Common myeloid progenitor, CD34-positive (primary cell): ENCODE data around the gene WRAP73.

ENCODE experiments used
- CTCF ChIA-PET: fragments of 350-600 bp; sonication (Branson Sonifier 250); formaldehyde crosslinking; loops from one replicate; lab custom pipeline; 2021; ENCODE audit warnings: antibody characterized with exemption; lab: Charles Lee
- POLR2A ChIA-PET: fragments of 350-600 bp; sonication (Branson Sonifier 250); formaldehyde crosslinking; loops from one replicate; lab custom pipeline; 2021; ENCODE audit warnings: antibody characterized with exemption; lab: Charles Lee
- DNase-seq, 3 donors: peaks; one replicate each; pipeline versions ENCODE4 v3.0.0 to v3.0.0-alpha.2; 2013
- H3K27ac ChIP-seq, 2 experiments: 1 replicate in 1 of 2; 2 replicates in 1 of 2; pipeline ENCODE4 v1.7.0; 2013; ENCODE audit warnings: inconsistent platforms in 2 of 2, low read length in 2 of 2, mild to moderate bottlenecking in 2 of 2, low read depth in 1 of 2, moderate library complexity in 1 of 2; ENCODE audit not compliant: severe bottlenecking in 2 of 2, insufficient read depth in 1 of 2, poor library complexity in 1 of 2
- H3K27me3 ChIP-seq, 5 experiments: replicated peaks in 2 of 5; 1 replicate in 3 of 5; 2 replicates in 2 of 5; pipeline versions ENCODE4 v1.6.1 to v1.7.0; 2013; ENCODE audit warnings: low read length in 4 of 5, mild to moderate bottlenecking in 2 of 5, moderate library complexity in 2 of 5, inconsistent platforms in 1 of 5; ENCODE audit not compliant: insufficient read depth in 5 of 5, control insufficient read depth in 4 of 5
- H3K36me3 ChIP-seq, 4 experiments: 1 replicate in 2 of 4; 2 replicates in 2 of 4; pipeline versions ENCODE4 v1.6.1 to v1.7.0; 2013; ENCODE audit warnings: low read length in 3 of 4, control low read depth in 1 of 4, mild to moderate bottlenecking in 1 of 4; ENCODE audit not compliant: control insufficient read depth in 4 of 4, insufficient read depth in 4 of 4
- H3K4me1 ChIP-seq, 4 experiments: 1 replicate in 3 of 4; 2 replicates in 1 of 4; pipeline versions ENCODE4 v1.6.1 to v1.7.1; 2013; ENCODE audit warnings: low read length in 3 of 4, mild to moderate bottlenecking in 3 of 4, control low read depth in 1 of 4, inconsistent platforms in 1 of 4, moderate library complexity in 1 of 4; ENCODE audit not compliant: control insufficient read depth in 4 of 4, insufficient read depth in 4 of 4; ENCODE audit errors: control extremely low read depth in 1 of 4
- H3K4me3 ChIP-seq, 7 experiments: 1 replicate in 4 of 7; 2 replicates in 3 of 7; pipeline versions ENCODE4 v1.5.1 to v1.7.0; 2013; ENCODE audit warnings: mild to moderate bottlenecking in 7 of 7, low read length in 6 of 7, moderate library complexity in 6 of 7, inconsistent platforms in 2 of 7, low read depth in 2 of 7, control low read depth in 1 of 7; ENCODE audit not compliant: insufficient read depth in 4 of 7, control insufficient read depth in 1 of 7; ENCODE audit errors: extremely low read depth in 1 of 7
- H3K9me3 ChIP-seq, 5 experiments: 1 replicate in 4 of 5; 2 replicates in 1 of 5; pipeline versions ENCODE4 v1.6.1 to v1.7.1; 2013; ENCODE audit warnings: low read length in 4 of 5, mild to moderate bottlenecking in 2 of 5, inconsistent platforms in 1 of 5, low read depth in 1 of 5, moderate library complexity in 1 of 5; ENCODE audit not compliant: control insufficient read depth in 4 of 5, insufficient read depth in 2 of 5; ENCODE audit errors: control extremely low read depth in 1 of 5
- WGBS: methylation state at CpG from one replicate; pipeline ENCODE4 v1.1.5; 2013; ENCODE audit not compliant: insufficient coverage; 5-methylcytosine and 5-hydroxymethylcytosine counted together

Gene WRAP73

DNA sequence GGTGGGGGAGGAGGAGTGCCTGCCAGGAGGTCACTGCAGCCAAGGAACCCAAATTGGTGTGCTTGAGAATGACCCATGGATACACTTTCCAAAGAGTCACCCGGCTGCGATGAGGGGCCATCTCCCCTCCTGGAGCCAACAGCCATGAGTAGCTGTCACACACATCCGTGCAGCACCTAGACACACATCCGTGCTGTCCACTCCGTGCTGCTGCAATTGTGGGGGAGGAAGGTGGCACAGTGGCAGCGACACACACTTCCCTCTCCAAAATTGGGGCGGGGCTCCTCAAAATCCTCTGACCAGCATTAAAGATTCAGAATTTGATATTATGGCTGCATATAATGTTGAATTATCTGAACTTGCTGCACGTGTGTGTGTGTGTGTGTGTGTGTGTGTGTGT is 18.2 kb upstream of the WRAP73 start:
- DNase-seq = no peak
- no peak overlapping the region for H3K27ac ChIP-seq
- no peaks in the 10 kb centered on the region for H3K9me3 ChIP-seq
- H3K27me3 ChIP-seq = peaks cover 0 to 10% (median 3%) of the 10 kb centered on the region in 5 experiments
- CTCF ChIA-PET = interaction anchor here (0.9 kb wide), 1 partner anchor 28 kb away, joined by 3 read pairs; no protein-coding TSS in a partner anchor
- no peak overlapping the region for H3K4me3 ChIP-seq
- H3K36me3 ChIP-seq = no peaks in the 10 kb centered on the region
- WGBS = 89% methylated on average over 5 of the region's 8 CpGs
- POLR2A ChIA-PET = no interaction called here
- peaks cover 0 to 17% (median 5%) of the 10 kb centered on the region in 4 experiments for H3K4me1 ChIP-seq

DNA sequence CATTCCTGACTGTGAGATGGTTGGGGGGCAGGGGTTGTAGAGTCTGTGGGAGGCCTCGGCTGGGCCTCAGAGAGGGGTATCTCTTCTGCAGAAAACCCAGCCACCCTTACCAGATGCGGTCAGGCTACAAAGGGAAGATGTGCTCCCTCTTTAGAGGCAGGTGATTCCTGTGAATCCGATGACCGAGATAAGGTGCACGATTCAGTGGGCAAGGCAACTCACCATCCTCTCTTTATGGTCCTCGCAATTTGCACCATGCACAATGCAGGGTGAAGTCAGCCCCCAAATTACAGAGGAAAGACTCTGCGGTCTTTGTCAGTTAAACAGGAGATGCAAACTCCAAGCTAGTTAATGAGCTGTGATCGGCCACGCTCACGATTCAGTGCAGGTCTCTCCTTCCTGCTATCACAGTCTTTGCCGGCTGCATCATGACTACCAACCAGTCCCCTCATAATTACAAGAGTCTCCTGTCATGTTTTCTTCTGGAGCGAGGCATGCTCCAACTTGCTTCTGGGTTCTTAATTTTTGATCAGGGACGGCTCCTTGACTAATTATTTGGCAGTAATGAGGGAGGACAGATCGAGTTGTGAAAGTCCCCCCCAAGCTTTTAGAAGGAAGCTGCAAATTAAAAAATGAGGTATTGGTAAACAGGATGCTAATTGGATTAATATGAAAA is 14.9 kb upstream of the WRAP73 start:
- CTCF ChIA-PET = no interaction called here
- Histone ChIP-seq H3K27me3 (peaks cover 0 to 10% (median 6%) of the 10 kb centered on the region in 5 experiments), H3K9me3 (no peaks in the 10 kb centered on the region), H3K4me3 (no peak overlapping the region), H3K27ac (no peak overlapping the region), H3K4me1 (peaks cover 0 to 8% (median 5%) of the 10 kb centered on the region in 4 experiments), H3K36me3 (no peaks in the 10 kb centered on the region)
- WGBS = 94% methylated on average over 13 of the region's 14 CpGs
- DNase-seq = no peak
- POLR2A ChIA-PET = no interaction called here

GRCh38 chr1:3663999-3664699 is 14.2 kb upstream of the WRAP73 start:
- WGBS = 93% methylated on average over 12 of the region's 14 CpGs
- H3K36me3 ChIP-seq = no peaks in the 10 kb centered on the region
- no peak overlapping the region for H3K4me3 ChIP-seq
- H3K27ac ChIP-seq = no peak overlapping the region
- no peak for DNase-seq
- ChIA-PET CTCF (no interaction called here), POLR2A (no interaction called here)
- peaks cover 0 to 9% (median 6%) of the 10 kb centered on the region in 5 experiments for H3K27me3 ChIP-seq
- no peaks in the 10 kb centered on the region for H3K9me3 ChIP-seq
- H3K4me1 ChIP-seq = peaks cover 0 to 6% (median 5%) of the 10 kb centered on the region in 4 experiments

DNA sequence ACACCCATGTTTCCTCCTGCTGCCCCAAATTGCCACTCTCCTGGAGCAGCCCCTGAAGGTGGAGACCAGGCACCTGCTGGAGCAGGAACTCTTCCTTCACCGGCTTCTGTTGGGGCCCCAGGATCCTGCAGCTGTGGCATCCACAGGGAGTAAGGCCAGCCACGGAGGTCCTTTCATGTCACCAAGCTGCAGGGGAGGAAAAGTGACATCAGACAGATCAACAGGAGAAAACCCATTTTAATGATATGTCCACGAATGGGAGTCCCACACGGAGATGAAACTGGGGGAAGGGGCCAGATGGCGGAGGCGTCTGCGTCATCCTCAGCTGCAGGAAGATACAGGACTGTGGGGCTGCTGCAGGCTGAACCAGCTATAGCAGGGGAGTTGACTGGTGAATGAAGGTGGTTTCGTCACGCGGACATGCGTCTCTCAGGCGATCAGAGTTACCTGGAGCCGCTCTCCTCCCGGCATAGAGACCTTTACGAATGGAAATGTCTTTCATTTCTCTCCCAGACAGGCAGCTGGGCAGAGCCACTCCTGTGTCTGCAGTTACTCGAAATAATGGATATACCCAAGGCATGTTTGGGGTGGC is 12.3 kb upstream of the WRAP73 start:
- no peak overlapping the region for H3K4me3 ChIP-seq
- POLR2A ChIA-PET = no interaction called here
- H3K9me3 ChIP-seq = no peaks in the 10 kb centered on the region
- H3K36me3 ChIP-seq = no peaks in the 10 kb centered on the region
- no peak overlapping the region for H3K27ac ChIP-seq
- CTCF ChIA-PET = no interaction called here
- DNase-seq = no peak
- over 99% methylated on average over 15 of the region's 16 CpGs for WGBS
- peaks cover 0 to 16% (median 11%) of the 10 kb centered on the region in 5 experiments for H3K27me3 ChIP-seq
- H3K4me1 ChIP-seq = no peaks in the 10 kb centered on the region

DNA sequence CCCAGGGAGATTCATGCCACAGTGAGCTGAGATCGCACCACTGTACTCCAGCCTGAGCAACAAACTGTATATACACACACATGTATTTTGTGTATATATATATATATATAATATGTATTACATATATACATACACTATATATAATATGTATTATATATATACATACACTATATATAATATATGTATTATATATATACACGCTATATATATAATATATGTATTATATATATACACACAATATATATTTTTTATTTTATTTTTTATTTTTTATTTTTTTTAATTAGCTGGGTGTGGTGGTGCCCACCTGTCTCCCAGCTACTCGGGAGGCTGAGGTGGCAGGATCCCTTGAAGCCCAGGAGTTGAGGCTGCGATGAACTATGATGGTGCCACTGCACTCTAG is 11.7 kb upstream of the WRAP73 start:
- POLR2A ChIA-PET = no interaction called here

GRCh38 chr1:3660704-3661103 is 10.8 kb upstream of the WRAP73 start:
- CTCF ChIA-PET = no interaction called here
- H3K27ac ChIP-seq = no peak overlapping the region
- no peaks in the 10 kb centered on the region for H3K9me3 ChIP-seq
- DNase-seq = no peak
- H3K27me3 ChIP-seq = peaks cover 0 to 26% (median 21%) of the 10 kb centered on the region in 5 experiments
- POLR2A ChIA-PET = no interaction called here
- H3K36me3 ChIP-seq = no peaks in the 10 kb centered on the region
- no peaks in the 10 kb centered on the region for H3K4me1 ChIP-seq
- WGBS = 100% methylated on average over 1 of the region's 2 CpGs
- no peak overlapping the region for H3K4me3 ChIP-seq

More for the DNA sequence above, 11.7 kb upstream of the WRAP73 start:
- Histone ChIP-seq H3K27ac (no peak overlapping the region), H3K36me3 (no peaks in the 10 kb centered on the region), H3K4me3 (no peak overlapping the region), H3K4me1 (no peaks in the 10 kb centered on the region), H3K9me3 (no peaks in the 10 kb centered on the region), H3K27me3 (peaks cover 0 to 19% (median 14%) of the 10 kb centered on the region in 5 experiments)
- no peak for DNase-seq
- WGBS = 100% methylated on average over 2 of the region's 4 CpGs
- CTCF ChIA-PET = no interaction called here

DNA sequence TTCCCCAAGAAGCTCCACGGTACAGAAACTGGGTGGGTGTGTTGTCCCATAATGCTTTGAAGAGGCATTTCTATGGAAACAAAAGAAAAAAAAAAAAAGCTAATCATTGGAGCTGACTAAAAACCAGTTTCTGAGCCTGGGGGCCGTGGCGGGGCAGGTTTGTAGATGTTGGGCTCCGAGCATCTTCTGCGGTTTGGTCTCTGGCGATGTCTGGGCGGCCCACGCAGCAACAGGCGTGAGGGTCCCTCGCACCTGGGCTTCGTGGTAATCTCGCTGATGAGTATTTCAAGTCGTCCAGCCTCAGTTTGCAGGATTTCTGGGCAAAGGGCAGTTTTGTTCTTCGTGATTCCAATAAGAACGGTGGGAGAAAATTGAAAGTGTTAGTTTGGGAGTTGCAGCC is 9.2 kb upstream of the WRAP73 start:
- peaks cover 2 to 39% (median 29%) of the 10 kb centered on the region in 5 experiments for H3K27me3 ChIP-seq
- POLR2A ChIA-PET = no interaction called here
- CTCF ChIA-PET = no interaction called here
- no peaks in the 10 kb centered on the region for H3K9me3 ChIP-seq
- no peak overlapping the region for H3K4me3 ChIP-seq
- no peak for DNase-seq
- H3K27ac ChIP-seq = no peak overlapping the region
- H3K36me3 ChIP-seq = no peaks in the 10 kb centered on the region
- no peaks in the 10 kb centered on the region for H3K4me1 ChIP-seq
- WGBS = 86% methylated on average over 12 of the region's 15 CpGs
